ENCODE results near the gene P2RY12. TPM values are rescaled to one million over a fixed set of nuclear protein-coding genes. Genes with fewer than 3 reads are reported as not detected.

The P2RY12 gene
- total and polyA plus RNA-seq, 2 of the 4 experiments (the other 2 are of a cell fraction): not detected

GRCh38 chr3:151331696-151332095, 52.9 kb downstream of the P2RY12 start:
- Histone ChIP-seq H3K27me3 (ENCODE audit: control insufficient read depth, insufficient read depth, low read length) (no peaks in the 10 kb centered on the region), H2AK5ac (ENCODE audit: low read depth, low read length) (no peak overlapping the region), H2AFZ (replicated peaks; ENCODE audit: low read length, poor library complexity) (no peak overlapping the region), H3K9ac (ENCODE audit: low read depth, low read length) (no peak overlapping the region), H4K91ac (ENCODE audit: insufficient read depth, low read depth, low read length) (no peak overlapping the region), H3K9me1 (ENCODE audit: insufficient read depth, low read length) (no peaks in the 10 kb centered on the region), H3K4me1 (ENCODE audit: control insufficient read depth, insufficient read depth, low read length) (peaks cover 2% of the 10 kb centered on the region; the same call in 1 of the 2 replicates), H2BK20ac (ENCODE audit: low read depth, low read length) (no peak overlapping the region), H3K18ac (ENCODE audit: low read depth, low read length) (no peak overlapping the region), H3K27ac (ENCODE audit: insufficient read depth, low read length) (no peak overlapping the region), H3K14ac (replicated peaks; ENCODE audit: low read depth, low read length) (peak overlapping the region; percentile 37; the same call in 1 of the 2 replicates), H3K4ac (ENCODE audit: low read depth, low read length) (no peak overlapping the region), H2BK120ac (ENCODE audit: low read depth, low read length) (no peak overlapping the region), H3K56ac (ENCODE audit: extremely low read depth, insufficient read depth, low read length) (no peak overlapping the region), H3K79me1 (ENCODE audit: low read depth in 1 of 2, low read length in 2 of 2) (no peaks in the 10 kb centered on the region), H3K4me2 (ENCODE audit: low read depth, low read length) (no peak overlapping the region), H3K23ac (ENCODE audit: low read depth, low read length) (no peak overlapping the region), H4K5ac (ENCODE audit: low read depth, low read length) (no peak overlapping the region), H4K20me1 (ENCODE audit: insufficient read depth, low read length) (no peaks in the 10 kb centered on the region), H2AK9ac (replicated peaks; ENCODE audit: low read depth, low read length, poor library complexity) (no peak overlapping the region), H3K9me3 (ENCODE audit: control insufficient read depth, insufficient read depth, low read length) (no peaks in the 10 kb centered on the region), H4K8ac (ENCODE audit: low read depth in 2 of 2, low read length in 2 of 2) (no peak overlapping the region), H2BK15ac (ENCODE audit: low read depth, low read length) (no peak overlapping the region), H2BK5ac (ENCODE audit: low read depth, low read length, poor library complexity, severe bottlenecking) (no peak overlapping the region), H3K4me3 (ENCODE audit: insufficient read depth, low read depth, low read length) (no peak overlapping the region), H3K36me3 (ENCODE audit: control insufficient read depth, insufficient read depth, low read length) (no peaks in the 10 kb centered on the region)
- no CpG with 5 or more reads among the region's 2 CpGs for WGBS, 2 experiments (ENCODE audit: extremely low coverage in 2 of 2, insufficient read length in 1 of 2)
- CTCF ChIA-PET: no interaction called here
- no peak for DNase-seq
- ATAC-seq (ENCODE audit: low read depth): no peak
- BruUV-seq (replicated peaks): no TSS peak
- dilution Hi-C loops (cut with HindIII; ENCODE audit: low sequenced_read_pairs, unreplicated experiment) (no loop called here), intact Hi-C loops (cut with micrococcal nuclease) (no loop called here), in situ Hi-C loops (cut with MboI; ENCODE audit: low sequenced_read_pairs) (no loop called here)
- POLR2A ChIA-PET (ENCODE audit: unreplicated experiment): no interaction called here
- no peak for TF ChIP-seq CHD1 (IDR thresholded peaks at IDR 0.05; ENCODE audit: low read depth, low read length)
- no peak for TF ChIP-seq NFE2L2 (IDR thresholded peaks at IDR 0.05; ENCODE audit: low read depth, low read length)
- TF ChIP-seq SMC3 (IDR thresholded peaks at IDR 0.05; ENCODE audit: low read depth, low read length): no peak
- TF ChIP-seq POLR2A (IDR thresholded peaks at IDR 0.05; ENCODE audit: low read depth, low read length): no peak
- TF ChIP-seq CTCF (conservative IDR thresholded peaks at IDR 0.05; ENCODE audit: low read depth, low read length): no peak
- no peak for TF ChIP-seq RAD21 (IDR thresholded peaks at IDR 0.05; ENCODE audit: low read length)
- TF ChIP-seq MAZ (IDR thresholded peaks at IDR 0.05; ENCODE audit: borderline replicate concordance, low read depth, low read length): no peak
- TF ChIP-seq MAFK (IDR thresholded peaks at IDR 0.05; ENCODE audit: low read depth, low read length): no peak
- TF ChIP-seq MXI1 (IDR thresholded peaks at IDR 0.05; ENCODE audit: borderline replicate concordance, low read depth, low read length): no peak
- no peak for TF ChIP-seq CEBPB (IDR thresholded peaks at IDR 0.05; ENCODE audit: low read depth, low read length)
- no peak for TF ChIP-seq RCOR1 (IDR thresholded peaks at IDR 0.05; ENCODE audit: insufficient replicate concordance, low read length)
- no peak for TF ChIP-seq FOS (IDR thresholded peaks at IDR 0.05; ENCODE audit: low read depth, low read length)
- no peak for TF ChIP-seq ELK1 (IDR thresholded peaks at IDR 0.05; ENCODE audit: borderline replicate concordance, low read depth, low read length)
- TF ChIP-seq RFX5 (IDR thresholded peaks at IDR 0.05; ENCODE audit: low read depth, low read length): no peak
- TF ChIP-seq USF2 (IDR thresholded peaks at IDR 0.05; ENCODE audit: low read depth, low read length): no peak
- TF ChIP-seq BHLHE40 (IDR thresholded peaks at IDR 0.05; ENCODE audit: low read depth, low read length): no peak
